GM18520 (cell line): ENCODE data around the gene MTG2.

Experiments used
- ATAC-seq: cut with Tn5 transposase; IDR thresholded peaks from one replicate; pipeline ENCODE4 v1.9.1; 2021; ENCODE audit not compliant: unreplicated experiment

The MTG2 gene

DNA sequence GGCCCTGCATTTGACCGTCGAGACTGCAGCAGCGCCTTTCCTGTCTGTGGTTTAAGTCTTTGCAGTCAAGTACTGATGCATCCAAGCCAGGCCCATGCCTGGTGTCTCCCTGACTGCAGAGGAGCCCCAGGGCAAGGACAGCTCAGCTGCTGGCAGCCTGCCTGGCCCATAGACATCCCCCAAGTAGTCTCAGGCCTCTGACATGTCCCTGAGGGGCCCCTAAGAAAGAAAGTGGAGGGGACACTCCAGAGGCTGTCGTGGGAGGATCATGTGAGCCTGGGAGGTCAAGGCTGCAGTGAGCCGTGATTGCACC is 19.2 kb downstream of the MTG2 start:
- ATAC-seq, result no peak

DNA sequence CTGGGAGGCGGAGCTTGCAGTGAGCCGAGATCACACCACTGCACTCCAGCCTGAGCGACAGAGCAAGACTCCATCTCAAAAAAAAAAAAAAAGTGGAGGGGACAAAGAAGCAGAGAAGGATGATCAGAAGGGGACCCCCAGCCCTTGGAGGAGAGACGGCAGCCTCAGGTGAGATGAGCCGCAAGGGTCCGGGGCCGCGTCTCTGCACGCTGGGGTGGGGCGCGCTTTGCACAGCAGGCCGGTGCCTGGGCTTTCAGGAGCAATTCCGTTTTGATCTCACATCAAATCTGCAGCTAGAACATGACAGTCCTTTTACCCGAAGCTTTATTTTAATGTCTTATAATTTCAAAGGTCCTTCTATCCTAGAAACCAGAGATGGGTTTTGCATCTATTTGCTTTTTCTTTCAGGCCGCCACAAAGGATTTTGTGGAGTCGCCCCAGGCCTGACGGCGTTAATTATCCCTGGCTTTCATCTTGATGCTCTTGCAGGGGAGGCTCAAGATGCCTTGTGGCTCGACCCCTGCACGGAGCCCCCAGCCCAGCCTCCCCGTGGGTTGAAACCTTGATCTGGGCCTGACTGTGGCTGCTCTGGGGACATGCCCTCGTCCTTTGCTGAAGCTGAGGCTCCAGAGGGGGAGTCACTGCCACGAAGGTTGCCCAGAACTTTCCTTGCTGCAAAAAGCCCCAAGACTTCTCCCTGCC is 20.0 kb downstream of the MTG2 start:
- no peak for ATAC-seq

- ATAC-seq, result no peak
Measured at GRCh38 chr20:62203378-62204030, 20.7 kb downstream of the MTG2 start.

- no peak for ATAC-seq
Measured at GRCh38 chr20:62205618-62206387, 23.0 kb downstream of the MTG2 start.

GRCh38 chr20:62206388-62206775 is 23.6 kb downstream of the MTG2 start:
- no peak for ATAC-seq

DNA sequence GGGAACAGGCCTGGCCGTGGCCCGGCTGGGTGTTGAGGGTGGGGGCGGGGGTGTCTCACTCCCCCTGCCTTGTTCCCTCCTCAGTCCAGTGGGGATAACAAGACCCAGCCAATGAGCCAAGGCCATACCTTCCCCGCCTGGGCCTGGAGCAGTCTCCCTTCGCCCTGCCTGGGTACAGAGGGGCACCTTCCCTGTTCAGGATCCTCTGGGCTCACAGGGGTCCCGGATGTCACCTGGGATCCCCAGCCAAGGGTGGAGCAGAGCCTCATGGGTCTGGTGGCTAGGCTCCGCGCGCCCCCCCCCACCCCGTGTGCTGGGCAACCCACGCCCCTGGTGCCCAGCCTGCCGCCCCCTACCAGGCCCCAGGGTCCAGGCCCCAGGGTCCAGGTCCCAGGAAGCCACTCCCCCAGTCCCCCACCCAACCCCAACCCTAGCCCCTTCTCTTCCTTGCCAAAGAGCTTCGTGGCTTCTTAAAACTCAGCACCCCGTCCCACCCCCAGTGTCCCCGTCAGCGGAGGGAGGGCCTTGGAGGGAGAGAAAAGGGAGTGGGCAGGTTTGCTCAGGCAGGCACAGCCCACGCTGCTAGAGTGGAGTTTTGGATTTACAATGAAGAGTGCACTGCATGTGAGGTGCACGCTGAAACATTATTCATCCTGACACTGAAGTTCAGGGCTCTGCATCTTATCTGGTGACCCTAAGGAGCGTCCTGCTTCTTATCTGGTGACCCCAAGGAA is 25.4 kb downstream of the MTG2 start:
- ATAC-seq, result no peak

GRCh38 chr20:62208795-62209755 is 26.2 kb downstream of the MTG2 start:
- ATAC-seq, result no peak

DNA sequence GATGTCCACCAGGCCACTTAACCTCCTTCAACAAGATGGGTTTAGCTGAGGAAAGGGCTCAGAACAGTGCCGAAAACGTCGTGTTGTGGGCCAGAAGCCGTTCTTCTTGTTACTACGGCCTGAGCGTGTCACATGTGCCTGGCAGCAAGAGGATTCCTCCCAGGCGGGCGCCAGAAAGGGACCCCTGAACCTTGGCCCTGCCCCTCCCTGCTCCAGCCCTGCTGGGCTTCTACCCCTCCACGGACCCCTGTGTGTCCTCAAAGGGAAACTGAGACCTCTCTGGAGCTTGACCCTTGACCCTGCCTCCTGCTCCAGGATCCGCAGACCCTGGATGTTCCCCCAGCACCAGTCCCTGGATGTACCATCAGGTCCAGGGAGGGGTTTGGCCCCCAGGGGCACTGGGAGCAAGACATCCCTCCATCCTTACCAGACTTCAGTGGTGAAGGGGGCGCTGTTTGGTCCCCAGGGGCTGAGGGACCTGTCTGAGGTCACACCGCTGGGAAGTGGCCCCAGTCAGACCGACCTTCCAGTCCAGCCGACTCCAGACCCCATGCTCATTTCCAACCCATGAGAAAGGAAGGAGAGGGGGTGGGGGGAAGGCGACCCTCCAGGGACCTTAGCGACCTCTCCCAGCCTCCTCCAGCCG is 27.1 kb downstream of the MTG2 start:
- ATAC-seq, result no peak

- no peak for ATAC-seq
Measured at GRCh38 chr20:62210496-62210855, 27.6 kb downstream of the MTG2 start.

DNA sequence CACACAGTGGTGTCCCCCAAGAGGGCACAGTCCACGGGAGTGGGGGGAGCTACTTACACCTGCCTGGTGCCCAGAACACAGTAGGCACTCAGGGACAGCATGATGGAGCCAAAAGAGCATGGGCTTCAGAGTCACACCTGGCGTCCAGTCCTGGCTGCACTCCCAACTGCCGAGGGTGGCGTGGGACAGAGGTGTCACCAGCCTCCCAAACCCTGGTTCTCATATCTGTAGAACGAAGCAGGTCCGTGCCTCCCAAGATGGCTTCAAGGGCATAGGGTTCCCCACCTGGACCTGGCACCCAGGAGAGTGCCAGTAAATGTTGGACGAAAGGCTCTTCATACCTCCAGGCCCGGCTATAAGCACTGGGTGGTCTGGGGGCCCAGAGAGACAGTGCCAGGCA is 28.4 kb downstream of the MTG2 start:
- no peak for ATAC-seq

GRCh38 chr20:62211769-62212288 is 29.0 kb downstream of the MTG2 start:
- ATAC-seq, result no peak

DNA sequence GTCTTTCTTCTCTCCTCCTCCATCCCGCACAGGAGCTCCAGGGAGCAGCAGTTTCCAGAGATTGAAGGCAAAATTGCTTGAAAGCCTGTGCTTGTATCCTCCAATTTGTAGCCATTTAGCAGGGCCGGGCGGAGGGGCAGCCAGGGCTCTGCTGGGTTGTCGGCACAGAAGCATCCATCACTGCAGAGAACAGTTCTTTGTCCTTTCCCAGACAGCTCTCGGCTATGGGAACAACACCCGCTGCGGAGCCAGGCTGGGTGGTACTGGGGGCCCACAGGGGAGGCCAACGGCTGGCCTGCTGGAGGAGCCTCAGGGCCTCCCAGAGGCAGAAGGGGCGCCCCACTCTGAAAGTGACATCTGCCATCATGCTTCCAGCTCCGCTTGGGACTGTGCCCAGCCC is 29.5 kb downstream of the MTG2 start:
- no peak for ATAC-seq

DNA sequence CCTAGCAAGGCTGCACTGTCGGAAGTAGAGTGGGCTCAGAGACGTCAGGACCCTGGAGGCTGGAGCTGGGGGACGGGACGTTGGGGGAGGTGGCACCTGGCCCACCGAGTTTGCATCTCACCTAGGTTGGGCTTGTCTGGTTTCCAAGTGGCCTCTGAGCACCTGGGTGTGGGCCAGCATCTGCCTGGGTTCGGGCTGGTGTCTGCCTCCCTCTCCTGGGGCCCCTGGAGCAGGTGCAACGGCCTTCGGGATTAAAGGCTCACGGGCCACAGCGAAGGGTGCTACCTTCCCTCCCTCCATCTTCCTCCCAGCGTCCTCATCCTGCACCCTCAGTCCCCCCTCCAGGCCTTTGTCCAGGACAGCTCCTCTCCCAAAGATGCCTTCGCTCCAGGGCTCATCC is 31.2 kb downstream of the MTG2 start:
- no peak for ATAC-seq

GRCh38 chr20:62215020-62215990 is 32.5 kb downstream of the MTG2 start:
- no peak for ATAC-seq

DNA sequence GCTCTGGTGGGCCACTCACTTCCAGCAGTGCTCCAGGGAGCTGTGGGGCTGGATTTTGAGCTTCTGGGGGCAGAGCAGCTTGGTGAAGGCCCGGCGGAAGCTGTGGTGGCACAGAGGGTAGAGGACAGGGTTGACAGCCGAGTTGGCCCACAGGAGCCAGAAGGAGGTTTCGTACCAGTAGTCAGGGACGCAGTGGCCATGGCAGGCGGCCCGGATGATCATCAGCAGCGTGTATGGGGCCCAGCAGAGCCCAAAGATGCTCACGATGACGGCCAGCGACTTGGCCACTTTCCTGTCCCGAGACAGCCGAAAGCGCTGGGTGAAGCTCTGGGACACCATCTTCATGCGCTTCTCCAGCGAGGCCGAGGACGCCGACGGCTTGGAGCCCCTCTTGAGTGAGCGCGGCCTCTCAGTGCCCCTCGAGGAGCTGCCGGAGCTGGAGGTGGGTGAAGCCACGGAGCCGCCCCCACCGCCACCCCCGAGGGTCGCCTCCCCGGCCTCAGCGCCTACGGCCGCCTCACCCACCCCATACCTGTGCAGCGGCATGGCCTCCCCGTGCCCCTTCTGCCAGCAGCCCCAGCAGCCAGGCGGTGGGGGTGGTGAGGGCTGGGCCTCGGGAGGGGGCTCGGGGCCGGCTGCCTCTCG is 33.3 kb downstream of the MTG2 start:
- no peak for ATAC-seq

DNA sequence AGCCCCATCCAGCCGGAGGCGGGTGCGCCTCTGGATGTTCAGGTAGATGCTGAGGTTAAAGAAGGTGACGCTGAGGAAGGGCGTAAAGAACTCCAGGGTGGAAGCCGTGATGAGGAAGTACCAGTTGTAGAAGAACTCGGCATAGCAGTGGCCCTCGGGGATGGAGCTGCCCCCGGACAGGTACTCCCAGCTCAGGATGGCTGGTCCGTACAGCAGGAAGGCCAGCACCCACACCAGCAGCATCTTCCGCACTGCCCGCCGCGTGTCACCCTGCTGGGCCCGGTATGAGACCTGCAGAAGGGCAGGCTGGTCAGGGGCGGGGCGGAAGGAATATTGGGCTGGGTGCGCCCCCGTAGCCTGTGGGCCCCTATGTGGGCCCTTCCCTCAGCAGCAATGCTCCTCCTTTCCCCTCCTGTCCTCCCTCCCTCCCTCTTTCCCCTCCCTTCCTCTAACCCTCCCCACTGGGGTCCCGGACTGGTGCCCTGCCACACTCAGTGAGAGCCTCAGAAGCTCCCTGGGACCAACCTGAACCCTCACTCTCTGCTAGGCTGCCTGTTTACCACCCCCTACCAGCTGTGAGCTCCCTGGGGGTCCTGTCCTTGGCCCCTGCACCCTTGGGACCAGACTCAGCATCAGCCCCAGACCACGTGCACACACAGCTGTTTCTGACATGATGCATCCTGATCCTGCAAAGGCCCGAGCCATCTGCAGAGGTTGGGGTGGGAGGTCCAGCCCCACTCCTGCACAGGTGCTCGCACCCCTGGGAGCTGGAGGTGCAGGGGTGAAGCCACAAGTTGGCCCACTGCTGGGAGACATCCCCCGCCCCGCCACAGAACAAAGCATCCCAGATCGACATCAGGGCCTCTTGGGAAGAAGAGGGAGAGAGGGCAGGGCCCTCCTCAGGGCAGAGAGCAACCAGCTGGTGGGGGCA is 34.1 kb downstream of the MTG2 start:
- ATAC-seq, result no peak
